Frontal cortex (tissue), 4 donors: ENCODE measurements around the gene ZNF26. TPM values are rescaled to one million over a fixed set of nuclear protein-coding genes. Genes with fewer than 3 reads are reported as not detected.
"Not testable (repeated sequence)": the region's sequence is repeated elsewhere in the genome, so short reads cannot be mapped to it uniquely, and the experiment has no call there.

ENCODE experiments used
- DNase-seq, 2 donors: peaks; one replicate each; pipeline ENCODE4 v3.0.0; 2012; ENCODE audit warnings: low spot score in 2 of 2
- FAIRE-seq: peaks from 2 replicates; lab custom pipeline; 2012; peaks lifted over from hg19 to GRCh38; lab: Jason Lieb, UNC
- total RNA-seq: library from RNA; depleted of rRNA; stranded (reverse); fragments of >200 nt; gene quantifications from one replicate; pipeline ENCODE4 v1.2.3, GENCODE V29; 2014
- donor health status: control.
- donor health status: control.
- donor health status: control.

Gene ZNF26, protein sequence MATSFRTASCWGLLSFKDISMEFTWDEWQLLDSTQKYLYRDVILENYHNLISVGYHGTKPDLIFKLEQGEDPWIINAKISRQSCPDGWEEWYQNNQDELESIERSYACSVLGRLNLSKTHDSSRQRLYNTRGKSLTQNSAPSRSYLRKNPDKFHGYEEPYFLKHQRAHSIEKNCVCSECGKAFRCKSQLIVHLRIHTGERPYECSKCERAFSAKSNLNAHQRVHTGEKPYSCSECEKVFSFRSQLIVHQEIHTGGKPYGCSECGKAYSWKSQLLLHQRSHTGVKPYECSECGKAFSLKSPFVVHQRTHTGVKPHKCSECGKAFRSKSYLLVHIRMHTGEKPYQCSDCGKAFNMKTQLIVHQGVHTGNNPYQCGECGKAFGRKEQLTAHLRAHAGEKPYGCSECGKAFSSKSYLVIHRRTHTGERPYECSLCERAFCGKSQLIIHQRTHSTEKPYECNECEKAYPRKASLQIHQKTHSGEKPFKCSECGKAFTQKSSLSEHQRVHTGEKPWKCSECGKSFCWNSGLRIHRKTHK
- 14.3 TPM for total RNA-seq

DNA sequence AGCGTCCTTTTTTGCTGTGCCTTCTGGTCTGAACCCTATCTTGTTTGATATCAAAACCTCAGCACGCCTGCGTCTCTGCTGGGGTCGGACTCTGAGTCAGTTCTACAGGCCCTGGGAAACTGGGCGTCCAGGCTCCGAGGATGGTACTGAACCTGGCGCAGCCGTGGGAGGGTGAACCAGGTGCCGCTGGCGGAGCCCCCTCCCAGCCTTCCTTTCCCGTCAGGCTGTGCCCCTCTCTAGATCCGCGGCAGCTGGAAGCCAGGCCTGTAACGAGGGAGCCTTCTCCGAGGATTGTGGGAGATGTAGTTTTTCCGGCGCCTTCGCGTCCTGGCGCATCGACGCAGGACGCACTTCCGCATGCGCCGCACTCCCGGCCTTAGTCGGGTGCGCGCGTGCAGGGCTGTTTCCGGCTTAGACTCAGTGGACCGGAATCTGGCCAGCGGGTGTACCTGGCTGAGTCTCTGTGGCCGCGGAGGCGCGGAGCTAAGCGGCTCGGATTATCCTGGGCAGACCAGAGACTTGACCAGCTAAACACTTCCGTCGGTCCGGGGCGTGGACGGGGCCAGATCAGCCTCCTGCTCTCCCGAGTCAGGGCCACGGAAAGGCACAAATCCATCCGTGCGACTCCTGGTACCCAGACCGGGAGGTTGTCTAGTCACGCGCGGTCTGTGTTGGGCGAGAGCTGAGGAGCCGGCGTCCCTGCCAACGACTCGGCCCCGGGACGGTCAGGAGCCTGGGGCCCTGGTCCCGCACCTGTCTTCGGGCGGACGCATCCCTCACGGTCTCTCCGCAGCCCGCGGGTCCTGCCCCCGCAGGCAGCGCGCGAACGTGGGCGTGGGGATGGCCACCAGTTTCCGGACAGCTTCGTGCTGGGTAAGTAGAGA, at the start of gene ZNF26:
Gene ZNF26, plus strand, starts transcription at position 367 of the 884 bp plus-strand sequence. Its CDS starts 474 bp downstream, at position 841.
- no peak for FAIRE-seq
- DNase-seq, result peak; percentile 92 to 94

DNA sequence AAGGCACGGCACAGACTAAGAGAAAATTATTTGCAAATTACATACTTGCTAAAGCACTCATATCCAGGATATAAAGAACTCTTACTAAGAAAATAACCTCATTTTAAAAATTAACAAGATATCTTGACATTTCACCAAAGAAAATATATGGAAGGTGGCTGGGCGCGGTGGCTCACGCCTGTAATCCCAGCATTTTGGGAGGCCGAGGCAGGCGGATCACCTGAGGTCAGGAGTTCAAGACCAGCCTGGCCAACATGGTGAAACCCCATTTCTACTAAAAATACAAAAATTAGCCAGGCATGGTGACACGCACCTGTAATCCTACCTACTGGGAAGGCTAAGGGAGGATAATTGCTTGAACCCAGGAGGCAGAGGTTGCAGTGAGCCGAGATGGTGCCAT, 49.2 kb upstream of the ZNF26 start:
- DNase-seq, FAIRE-seq: not testable (repeated sequence)

DNA sequence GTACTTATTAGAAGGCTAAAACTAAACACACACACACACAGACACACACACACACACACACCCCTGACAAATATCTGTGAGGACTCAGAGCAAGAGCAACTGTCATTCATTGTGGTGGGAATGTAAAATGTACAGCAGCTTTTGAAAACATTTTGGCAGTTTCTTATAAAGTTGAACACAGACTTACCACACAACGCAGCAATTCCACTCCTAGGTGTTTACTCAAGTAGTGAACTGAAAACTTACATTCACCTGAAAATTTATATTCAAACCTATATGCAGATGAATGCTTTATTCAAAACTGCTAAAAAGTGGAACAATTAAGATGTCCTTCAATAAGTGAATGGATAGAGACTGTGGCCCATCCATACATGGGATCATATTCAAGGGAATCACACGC, 48.7 kb upstream of the ZNF26 start:
- no peak for FAIRE-seq

DNA sequence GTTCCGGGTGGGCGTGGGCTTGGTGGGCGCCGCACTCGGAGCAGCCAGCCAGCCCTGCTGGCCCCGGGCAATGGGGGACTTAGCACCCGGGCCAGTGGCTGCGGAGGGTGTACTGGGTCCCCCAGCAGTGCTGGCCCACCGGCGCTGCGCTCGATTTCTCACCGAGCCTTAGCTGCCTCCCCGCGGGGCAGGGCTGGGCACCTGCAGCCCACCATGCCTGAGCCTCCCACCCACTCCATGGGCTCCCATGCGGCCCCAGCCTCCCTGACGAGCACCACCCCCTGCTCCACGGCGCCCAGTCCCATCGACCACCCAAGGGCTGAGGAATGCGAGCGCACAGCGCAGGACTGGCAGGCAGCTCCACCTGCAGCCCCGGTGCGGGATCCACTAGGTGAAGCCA, 47.4 kb upstream of the ZNF26 start:
- not testable (repeated sequence) for FAIRE-seq

More for the DNA sequence above, 48.7 kb upstream of the ZNF26 start:
- no peak for DNase-seq

DNA sequence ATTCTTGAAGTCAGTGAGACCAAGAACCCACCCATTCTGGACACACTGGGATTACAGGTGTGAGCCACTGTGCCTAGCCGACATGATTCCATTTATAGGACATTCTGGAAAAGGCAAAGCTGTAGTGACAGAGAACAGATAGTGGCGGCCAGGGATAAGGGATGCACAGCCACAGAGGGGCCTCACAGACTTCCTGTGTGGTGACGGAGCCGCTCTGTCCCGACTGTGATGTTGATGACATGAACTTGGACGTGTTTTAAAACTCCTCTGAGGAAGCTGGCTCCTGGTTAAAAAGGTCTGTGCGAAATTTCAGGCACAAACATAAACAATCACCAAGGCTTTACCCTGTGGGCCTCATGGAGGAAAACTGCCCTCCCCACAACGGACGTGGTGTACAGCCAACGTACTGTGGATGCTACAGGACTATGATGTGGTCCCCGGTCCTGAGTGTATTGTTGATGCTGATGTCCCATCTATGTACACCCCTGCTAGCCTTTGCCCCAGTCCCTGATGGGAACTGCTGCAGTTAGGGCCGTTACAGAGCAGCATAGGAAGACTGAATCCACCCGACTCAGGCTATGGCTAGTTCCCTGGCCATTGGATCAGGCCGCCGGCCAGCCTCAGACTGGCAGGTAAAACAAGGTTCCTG, 46.0 kb upstream of the ZNF26 start:
- FAIRE-seq (no peak), DNase-seq (no peak)

More for the DNA sequence above, 47.4 kb upstream of the ZNF26 start:
- not testable (repeated sequence) for DNase-seq

DNA sequence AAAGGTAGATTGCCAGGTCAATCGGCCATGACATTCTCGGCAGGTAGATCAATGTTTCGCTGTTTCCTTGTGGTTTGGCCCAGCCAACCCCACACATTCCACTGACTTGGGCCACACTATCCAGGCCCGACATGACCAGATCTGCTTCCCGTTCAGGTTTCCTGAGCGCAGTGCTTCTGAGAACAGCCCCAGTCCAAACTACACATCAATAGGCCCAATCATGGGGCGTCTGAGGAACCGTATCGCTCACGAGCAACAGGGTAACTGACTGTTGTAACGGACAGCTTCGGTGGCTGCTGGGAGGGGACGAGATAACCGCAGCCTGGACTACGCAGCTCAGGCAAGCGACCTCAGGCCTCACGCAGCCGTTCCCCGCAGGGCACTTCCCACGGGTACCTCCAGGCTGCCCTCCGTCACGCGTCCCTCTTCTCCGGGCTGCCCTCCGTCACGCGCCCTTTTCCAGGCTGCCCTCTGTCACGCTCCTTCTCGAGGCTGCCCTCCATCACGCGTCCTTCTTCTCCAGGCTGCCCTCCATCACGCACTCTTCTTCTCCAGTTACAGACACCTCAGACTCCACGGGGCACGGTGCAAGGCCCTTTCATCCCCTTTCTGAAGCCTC, 44.7 kb upstream of the ZNF26 start:
- no peak for FAIRE-seq
- DNase-seq, result no peak

DNA sequence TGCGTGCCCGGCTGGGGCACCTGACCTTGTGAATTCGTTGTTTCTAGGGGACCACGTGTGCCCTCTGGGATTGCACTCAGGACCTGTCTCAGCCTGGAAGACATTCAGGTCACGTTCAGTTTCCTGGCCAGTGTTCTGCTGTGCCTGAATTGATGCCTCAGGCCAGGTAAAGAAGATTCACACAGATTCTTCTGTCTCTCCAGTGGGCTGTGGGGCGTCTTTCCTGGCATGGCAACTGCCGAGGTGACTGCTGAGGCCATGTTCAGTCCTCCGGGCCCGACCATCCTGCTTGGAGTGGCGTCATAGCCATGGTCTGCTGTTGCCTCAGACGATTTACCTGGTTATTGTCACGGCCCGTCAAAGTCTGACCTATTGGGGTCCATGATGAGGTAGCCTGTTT, 43.6 kb upstream of the ZNF26 start:
- DNase-seq (no peak), FAIRE-seq (no peak)

DNA sequence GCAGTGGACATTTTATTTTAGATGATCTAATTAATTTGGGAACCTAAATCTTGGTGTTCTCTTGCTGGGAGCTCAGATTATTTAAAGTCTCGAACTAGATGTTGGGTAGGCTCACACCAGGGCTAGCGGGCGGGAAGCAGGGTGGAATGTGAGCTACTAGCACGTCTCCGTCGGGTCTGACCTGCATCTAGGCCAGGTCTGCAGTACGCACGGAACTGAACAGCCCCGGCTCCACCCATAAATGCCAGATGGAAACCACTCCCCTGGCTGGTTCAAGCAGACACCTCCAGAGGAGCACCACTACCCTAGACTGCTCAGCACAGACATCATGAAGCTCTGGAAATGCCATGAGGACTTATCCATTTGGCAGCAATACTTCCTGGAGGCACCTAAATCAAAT, 40.4 kb upstream of the ZNF26 start:
- no peak for FAIRE-seq
- DNase-seq, result no peak

DNA sequence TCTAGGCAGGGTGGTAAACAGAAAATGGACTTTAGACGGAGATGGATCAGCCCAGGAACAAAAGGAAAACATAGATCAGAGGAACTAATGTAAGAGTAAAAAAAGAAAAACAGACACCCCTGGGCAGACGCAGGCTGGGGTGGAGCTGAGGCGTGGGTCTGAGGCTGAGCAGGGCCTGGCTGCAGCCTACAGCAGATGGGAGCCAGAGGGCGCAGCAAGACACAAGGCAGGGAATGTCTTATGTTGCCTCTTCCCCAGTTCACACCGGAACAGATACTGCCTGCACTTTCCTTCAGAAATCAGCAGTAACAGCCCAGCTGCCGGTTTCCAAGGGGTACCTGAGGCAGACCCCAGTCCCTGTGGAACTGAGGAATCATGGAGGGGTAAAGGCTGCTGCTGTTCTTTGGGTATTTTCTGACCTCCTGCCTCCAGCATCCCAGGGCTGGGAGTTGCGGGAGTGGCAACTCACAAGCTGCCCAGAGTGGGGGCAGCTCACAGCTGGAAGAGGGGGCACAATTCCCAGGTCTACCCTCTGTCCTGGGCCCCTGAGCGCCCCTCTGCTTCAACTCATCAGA, 39.8 kb upstream of the ZNF26 start:
- FAIRE-seq, result no peak
- DNase-seq, result no peak

DNA sequence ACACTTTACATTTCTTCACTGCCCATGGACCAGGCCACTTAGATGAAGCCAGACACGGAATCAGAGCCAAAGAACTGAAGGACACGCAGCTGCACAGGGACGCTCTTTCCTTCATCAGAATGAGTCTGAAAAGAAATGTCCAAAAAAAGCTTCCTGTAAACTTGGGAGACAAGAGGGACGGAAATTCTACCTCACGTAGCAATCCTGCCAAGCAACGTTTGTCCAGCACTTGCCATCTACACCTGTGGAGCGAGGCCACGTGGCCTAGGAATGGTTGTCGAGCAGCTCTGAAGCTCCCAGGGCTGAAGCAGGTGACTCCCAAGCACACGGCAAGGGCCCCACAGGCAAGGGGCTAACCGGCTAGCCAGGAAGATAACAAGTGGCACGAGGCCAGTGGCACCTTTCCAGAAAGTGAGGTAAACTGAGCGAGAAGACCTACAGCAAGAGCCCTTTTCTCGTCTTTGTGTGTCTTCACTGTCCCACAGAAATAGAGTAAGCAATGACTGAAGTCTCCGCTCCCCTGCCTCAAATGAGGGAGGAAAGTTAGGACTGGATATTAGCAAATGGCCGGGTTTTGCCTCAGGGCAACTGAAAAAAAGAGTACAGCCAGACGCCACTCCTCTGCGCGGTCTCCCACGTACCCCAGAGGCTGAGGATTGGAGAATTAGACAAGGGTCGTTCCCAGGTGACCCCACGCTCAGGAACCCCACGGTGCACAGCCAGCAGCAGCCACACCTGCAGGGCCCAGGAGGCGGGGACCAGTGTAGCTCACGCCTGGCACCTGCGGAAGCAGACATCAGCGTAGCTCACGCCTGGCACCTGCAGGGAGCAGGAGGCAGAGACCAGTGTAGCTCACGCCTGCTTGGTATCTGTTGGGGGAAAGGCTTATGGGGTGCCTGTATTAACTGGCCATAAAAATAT, 37.8 kb upstream of the ZNF26 start:
- FAIRE-seq, result no peak

DNA sequence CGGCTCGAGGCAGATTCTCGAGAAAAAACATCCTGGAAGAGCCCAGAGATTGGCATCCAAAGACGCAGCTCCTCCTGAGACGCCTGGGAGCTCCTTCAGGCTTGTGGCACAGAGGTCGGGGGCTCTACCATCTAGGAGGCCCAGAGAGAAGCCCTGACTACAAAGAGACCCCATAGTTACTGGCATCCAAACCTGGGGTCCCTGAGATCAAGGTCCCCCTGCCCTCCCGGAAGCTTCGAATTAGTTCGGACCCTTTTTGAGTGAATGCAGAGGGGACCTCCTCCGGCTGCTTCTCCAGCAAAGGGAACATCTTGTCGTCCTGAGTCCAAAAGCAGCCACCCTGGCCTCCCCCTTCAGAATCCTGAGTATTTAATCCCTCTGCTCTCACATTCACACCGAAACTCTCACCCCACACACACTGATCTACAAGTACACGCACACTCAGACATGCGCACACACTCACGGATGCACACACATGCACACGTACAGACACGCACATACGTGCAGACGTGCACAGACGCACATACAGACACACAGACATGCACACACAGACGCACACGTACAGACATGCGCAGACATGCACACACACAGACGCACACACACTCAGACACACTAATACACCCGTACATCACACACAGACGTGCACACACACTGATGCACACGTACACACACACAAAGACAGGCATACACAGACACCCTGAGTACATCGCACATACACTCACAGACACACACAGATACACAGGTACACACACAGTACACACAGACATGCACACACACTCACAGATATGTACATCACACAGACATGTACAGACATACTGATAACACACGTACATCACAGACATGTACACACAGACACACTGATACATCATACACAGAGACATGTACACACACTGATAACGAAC, 36.0 kb upstream of the ZNF26 start:
- DNase-seq (no peak), FAIRE-seq (no peak)

More for the DNA sequence above, 37.8 kb upstream of the ZNF26 start:
- no peak for DNase-seq

DNA sequence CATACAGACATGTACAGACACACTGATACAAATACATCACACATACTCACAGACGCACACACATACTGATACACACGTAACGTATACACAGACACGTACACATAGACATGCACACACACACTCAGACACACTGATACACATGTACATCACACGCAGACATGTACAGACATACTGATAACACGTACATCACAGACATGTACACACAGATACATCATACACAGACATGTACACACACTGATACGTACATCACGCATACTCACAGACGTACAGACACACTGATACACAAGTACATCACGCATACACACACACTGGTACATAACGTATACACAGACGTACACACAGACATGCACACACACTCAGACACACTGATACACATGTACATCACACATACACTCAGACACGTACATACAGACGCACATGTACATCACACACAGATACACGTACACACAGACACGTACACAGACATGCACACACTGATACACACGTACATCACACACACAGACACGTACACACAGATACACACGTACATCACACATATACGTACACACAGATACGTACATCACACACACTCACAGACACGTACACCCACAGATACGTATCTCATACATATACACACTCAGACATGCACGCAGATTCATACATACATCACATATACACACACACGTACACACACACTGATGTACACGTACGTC, 35.2 kb upstream of the ZNF26 start:
- DNase-seq (no peak), FAIRE-seq (no peak)

DNA sequence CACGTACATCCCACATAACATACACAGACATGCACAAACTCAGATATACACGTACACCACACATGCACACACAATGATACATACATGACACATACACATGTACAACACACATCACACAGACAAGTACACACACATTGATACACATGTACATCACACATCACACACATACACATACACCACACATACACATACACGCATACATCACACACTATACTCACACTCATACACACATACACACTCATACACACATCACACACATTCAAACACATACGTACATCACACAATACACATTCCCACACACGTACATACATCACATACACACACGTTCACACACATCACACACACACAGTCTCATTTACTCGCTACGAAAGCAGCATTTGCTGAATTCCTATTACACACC, 34.5 kb upstream of the ZNF26 start:
- DNase-seq (no peak), FAIRE-seq (no peak)

DNA sequence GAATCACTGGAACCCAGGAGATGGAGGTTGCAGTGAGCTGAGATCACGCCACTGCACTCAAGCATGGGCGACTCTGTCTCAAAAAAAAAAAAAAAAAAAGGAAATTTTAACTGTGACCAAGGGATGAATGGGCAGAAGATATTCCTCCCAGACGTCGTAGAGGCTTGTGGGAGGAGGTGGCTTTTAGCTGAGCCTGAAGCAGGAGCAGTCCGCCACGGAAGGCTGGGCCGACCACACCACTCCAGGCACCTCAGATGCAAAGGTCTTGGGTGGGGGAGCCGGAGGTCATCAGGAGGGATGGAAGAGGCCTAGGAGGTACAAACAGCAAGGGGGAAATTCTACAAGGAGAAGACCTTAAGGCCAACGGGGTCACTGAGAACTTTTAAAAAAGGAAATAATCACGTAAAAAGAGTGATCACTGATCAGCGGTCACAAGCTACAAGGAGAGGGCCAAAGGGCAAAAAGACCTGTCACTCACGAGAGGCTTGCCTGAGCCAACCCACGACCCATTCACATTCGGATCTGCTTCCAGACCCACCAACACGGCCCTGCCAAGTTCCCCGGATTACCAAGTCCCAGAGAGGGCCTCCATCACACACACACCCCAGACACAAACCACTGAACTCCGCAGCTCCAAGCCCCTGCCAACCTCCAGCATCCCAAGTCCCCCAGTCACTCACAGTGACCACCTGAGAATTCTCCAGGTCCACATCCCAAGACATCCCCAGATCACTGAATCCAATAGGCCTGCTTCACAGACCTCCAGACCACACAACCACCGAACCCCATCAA, 33.6 kb upstream of the ZNF26 start:
- DNase-seq (no peak), FAIRE-seq (no peak)

DNA sequence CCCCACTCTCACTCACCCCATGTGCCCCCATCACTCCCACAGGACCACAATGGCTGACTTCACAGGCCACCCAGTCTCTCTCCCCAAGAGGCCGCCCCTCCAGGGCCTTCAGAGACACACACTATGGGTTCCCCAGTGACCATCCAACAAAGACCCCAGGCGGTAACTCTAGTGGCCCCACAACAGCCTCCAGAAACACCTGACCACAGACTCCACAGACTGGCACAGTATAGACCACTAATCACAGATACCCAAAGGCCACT, 33.1 kb upstream of the ZNF26 start:
- FAIRE-seq, result no peak
- DNase-seq, result no peak

DNA sequence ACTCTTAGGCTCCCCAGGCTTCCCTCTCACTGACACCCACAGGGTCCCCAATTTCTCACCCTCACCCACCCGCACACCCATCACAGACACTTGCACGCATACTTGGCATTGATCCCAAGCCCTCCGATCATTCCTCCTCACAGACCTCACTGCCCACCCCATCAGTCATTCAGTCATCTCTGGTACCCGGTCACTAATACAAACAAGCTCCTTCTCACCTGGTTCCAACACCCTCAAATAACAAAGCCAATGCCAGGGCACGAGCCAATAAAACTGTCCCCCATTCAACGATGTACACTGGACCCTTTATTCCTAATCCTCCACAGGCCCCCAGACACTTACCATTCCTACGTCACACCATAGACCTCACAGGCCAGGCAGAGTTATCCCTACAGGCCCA, 32.4 kb upstream of the ZNF26 start:
- FAIRE-seq (no peak), DNase-seq (no peak)
